Measurements from ENCODE around the gene PIK3AP1. TPM values are rescaled to one million over a fixed set of nuclear protein-coding genes. Genes with fewer than 3 reads are reported as not detected.

PIK3AP1 gene
- total and polyA plus RNA-seq, 10 donors, result 59.8 to 256 (median 183) TPM

DNA sequence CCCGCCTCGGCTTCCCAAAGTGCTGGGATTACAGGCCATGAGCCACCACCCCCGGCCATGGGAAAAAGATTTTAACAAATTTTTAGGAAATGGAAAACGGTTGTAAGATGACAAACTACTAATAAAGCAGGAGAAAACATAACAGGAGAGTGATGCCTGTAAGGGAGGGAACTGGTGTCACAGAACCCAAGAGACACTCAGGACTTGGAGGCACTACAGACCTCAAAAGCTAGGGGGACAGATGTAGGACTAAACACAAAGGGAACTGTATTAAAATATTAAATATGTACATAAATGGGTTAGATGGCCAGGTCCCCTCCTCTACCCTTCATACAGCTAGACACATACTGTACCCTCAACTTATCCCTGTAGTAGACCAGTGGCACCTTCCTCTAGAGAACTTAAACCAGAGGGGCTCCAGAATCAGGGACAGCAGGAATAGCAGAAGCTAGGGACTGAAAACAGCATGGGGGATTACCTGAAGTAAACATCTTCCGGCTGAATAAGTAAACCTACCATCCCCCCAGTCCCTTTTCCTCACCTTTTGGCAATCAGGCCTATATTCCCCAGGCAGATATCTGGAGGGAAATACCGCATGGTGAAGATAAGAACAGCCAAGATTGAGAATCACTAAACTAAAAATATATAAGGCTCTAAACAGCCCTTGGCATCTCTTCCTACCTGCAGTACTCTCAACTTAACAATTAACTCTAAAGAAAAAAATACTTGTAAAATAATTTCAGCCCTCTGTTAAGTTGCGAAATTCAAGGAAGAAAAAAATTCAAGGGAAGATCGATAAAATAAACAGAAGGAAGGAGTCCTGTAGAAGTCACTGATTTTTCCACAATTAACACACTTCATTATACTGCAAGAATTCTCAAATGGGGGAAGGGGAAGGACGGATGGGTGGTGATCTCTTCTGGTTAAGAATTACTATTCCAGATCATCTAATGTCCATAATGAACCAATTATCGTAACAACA lies 149.0 kb downstream of the PIK3AP1 start:
- H3K36me3 ChIP-seq, result peaks cover 0 to 79% (median 20%) of the 10 kb centered on the region in 6 donors
- intact Hi-C loops (cut with DNase I; ENCODE audit: low total_unique reads), result no loop called here
- H3K27me3 ChIP-seq (replicated peaks in 1 of 7), result no peaks in the 10 kb centered on the region
- H3K9me3 ChIP-seq, result no peaks in the 10 kb centered on the region
- TF ChIP-seq, protein P1, sequence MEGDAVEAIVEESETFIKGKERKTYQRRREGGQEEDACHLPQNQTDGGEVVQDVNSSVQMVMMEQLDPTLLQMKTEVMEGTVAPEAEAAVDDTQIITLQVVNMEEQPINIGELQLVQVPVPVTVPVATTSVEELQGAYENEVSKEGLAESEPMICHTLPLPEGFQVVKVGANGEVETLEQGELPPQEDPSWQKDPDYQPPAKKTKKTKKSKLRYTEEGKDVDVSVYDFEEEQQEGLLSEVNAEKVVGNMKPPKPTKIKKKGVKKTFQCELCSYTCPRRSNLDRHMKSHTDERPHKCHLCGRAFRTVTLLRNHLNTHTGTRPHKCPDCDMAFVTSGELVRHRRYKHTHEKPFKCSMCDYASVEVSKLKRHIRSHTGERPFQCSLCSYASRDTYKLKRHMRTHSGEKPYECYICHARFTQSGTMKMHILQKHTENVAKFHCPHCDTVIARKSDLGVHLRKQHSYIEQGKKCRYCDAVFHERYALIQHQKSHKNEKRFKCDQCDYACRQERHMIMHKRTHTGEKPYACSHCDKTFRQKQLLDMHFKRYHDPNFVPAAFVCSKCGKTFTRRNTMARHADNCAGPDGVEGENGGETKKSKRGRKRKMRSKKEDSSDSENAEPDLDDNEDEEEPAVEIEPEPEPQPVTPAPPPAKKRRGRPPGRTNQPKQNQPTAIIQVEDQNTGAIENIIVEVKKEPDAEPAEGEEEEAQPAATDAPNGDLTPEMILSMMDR (IDR thresholded peaks at IDR 0.05 in 8 of 11, conservative IDR thresholded peaks at IDR 0.05 in 3 of 11), result no peak
- TF ChIP-seq POLR2A (IDR thresholded peaks at IDR 0.05) (no peak), POLR2AphosphoS5 (IDR thresholded peaks at IDR 0.05) (no peak)
- no peak for DNase-seq
- H3K27ac ChIP-seq, result no peak overlapping the region
- H3K4me3 ChIP-seq, result no peak overlapping the region
- WGBS, 5 donors, result 88 to 94% (median 90%) methylated on average over 10 of the region's 10 CpGs
- H3K4me1 ChIP-seq, result peaks cover 1 to 67% (median 11%) of the 10 kb centered on the region in 6 donors

DNA sequence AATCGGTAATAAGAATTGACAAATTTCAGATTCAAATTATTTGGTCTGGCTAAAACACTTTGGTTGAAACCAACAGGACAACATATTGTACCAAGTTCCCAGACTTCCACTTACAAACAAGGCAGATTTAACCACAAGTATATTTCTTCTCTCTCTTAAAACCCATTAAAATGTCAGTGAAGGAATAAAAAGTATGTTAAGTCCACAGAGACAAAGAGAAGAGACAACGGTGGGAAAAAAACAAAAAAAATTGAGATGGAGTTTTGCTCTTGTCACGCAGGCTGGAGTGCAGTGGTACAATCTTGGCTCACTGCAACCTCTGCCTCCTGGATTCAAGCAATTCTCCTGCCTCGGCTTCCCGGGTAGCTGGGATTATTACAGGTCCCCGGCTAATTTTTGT lies 149.8 kb downstream of the PIK3AP1 start:
- 93 to 98% (median 95%) methylated on average over 6 of the region's 6 CpGs for WGBS, 5 donors
- intact Hi-C loops (cut with DNase I; ENCODE audit: low total_unique reads), result no loop called here
- Histone ChIP-seq H3K36me3 (peaks cover 0 to 72% (median 17%) of the 10 kb centered on the region in 6 donors), H3K27me3 (replicated peaks in 1 of 7) (no peaks in the 10 kb centered on the region), H3K27ac (no peak overlapping the region), H3K9me3 (no peaks in the 10 kb centered on the region), H3K4me3 (no peak overlapping the region), H3K4me1 (peaks cover 0 to 70% (median 7%) of the 10 kb centered on the region in 6 donors)
- DNase-seq, result no peak
- TF ChIP-seq, protein P1 (IDR thresholded peaks at IDR 0.05 in 8 of 11, conservative IDR thresholded peaks at IDR 0.05 in 3 of 11), result no peak
- TF ChIP-seq POLR2A (IDR thresholded peaks at IDR 0.05) (no peak), POLR2AphosphoS5 (IDR thresholded peaks at IDR 0.05) (no peak)

DNA sequence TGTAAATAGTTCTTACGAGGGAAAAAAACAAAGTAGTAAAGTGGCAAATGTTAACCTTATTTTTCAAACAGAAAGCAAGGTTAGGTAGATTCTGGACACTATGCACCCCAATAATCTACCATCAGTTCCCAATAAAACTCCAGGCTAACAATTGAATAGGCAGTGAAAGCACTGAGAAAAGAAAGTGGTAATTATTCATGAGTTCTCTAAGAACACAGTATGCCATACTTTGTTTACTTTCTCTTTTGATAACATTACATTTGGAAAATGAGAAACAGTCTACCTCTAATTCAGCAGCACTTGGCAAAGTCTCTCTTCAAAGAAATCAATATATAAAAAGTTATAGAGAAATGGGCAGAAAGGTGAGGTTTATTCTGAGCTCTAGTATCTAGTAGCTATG lies 151.9 kb downstream of the PIK3AP1 start:
- Histone ChIP-seq H3K27me3 (replicated peaks in 1 of 7) (no peaks in the 10 kb centered on the region), H3K4me3 (no peak overlapping the region), H3K4me1 (peaks cover 0 to 66% (median 7%) of the 10 kb centered on the region in 6 donors), H3K36me3 (peaks cover 0 to 73% (median 13%) of the 10 kb centered on the region in 6 donors), H3K9me3 (no peaks in the 10 kb centered on the region), H3K27ac (no peak overlapping the region)
- intact Hi-C loops (cut with DNase I; ENCODE audit: low total_unique reads), result no loop called here
- TF ChIP-seq, protein P1 (IDR thresholded peaks at IDR 0.05 in 8 of 11, conservative IDR thresholded peaks at IDR 0.05 in 3 of 11), result no peak
- no peak for TF ChIP-seq POLR2AphosphoS5 (IDR thresholded peaks at IDR 0.05)
- TF ChIP-seq POLR2A (IDR thresholded peaks at IDR 0.05), result no peak
- 88 to 95% (median 91%) methylated on average over 1 of the region's 1 CpG for WGBS, 5 donors
- DNase-seq, result no peak

DNA sequence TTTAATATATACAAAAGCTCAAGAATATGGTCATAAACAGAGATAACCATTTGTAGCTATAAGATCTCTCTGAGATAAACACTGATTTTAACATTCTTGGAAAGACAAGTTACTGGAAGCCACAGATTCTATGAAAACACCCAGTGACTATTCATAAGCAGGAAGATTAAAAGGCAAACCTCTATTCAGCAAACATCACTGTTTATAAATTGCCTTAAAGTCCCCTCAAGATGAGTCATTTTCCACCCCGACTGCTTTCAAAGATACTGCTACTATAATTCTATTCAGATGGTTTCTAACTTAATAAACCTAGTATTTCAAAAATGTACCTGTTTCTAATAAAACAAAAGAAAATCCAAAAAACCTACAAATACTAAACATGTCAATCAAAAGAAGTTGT lies 154.5 kb downstream of the PIK3AP1 start:
- no peak overlapping the region for H3K27ac ChIP-seq

More for the DNA sequence above, 154.5 kb downstream of the PIK3AP1 start:
- Histone ChIP-seq H3K4me3 (no peak overlapping the region), H3K27me3 (replicated peaks in 1 of 7) (no peaks in the 10 kb centered on the region), H3K4me1 (peaks cover 0 to 41% (median 7%) of the 10 kb centered on the region in 6 donors), H3K36me3 (peaks cover 0 to 76% (median 29%) of the 10 kb centered on the region in 6 donors), H3K9me3 (no peaks in the 10 kb centered on the region)
- TF ChIP-seq, protein P1 (IDR thresholded peaks at IDR 0.05 in 8 of 11, conservative IDR thresholded peaks at IDR 0.05 in 3 of 11), result no peak
- TF ChIP-seq POLR2A (IDR thresholded peaks at IDR 0.05) (no peak), POLR2AphosphoS5 (IDR thresholded peaks at IDR 0.05) (no peak)
- WGBS, 5 donors, result 49 to 70% (median 68%) methylated on average over 1 of the region's 1 CpG
- intact Hi-C loops (cut with DNase I; ENCODE audit: low total_unique reads), result no loop called here
- DNase-seq, result no peak
